Transverse colon (tissue), 4 donors: Measurements from ENCODE around the gene DNMT3B. TPM values are rescaled to one million over a fixed set of nuclear protein-coding genes. Genes with fewer than 3 reads are reported as not detected.
A peak's percentile ranks its signal among the peaks of the same experiment; 100 is the strongest.

Experiments
- DNase-seq: peaks from one replicate; pipeline ENCODE4 v3.0.0-alpha.2; 2019
- H3K27ac ChIP-seq, 4 donors: fragments of 200-600 bp; sonication (generic); 2 replicates each; pipeline ENCODE4 v1.5.1; 2016 to 2018; ENCODE audit warnings: inconsistent platforms in 4 of 4
- H3K27me3 ChIP-seq: fragments of 200-600 bp; sonication (generic); 2 replicates; pipeline ENCODE4 v1.5.1; 2017; ENCODE audit warnings: inconsistent platforms
- H3K36me3 ChIP-seq, 4 donors: fragments of 200-600 bp; sonication (generic); 2 replicates each; pipeline ENCODE4 v1.5.1; 2017 to 2019; ENCODE audit warnings: inconsistent platforms in 4 of 4
- H3K4me1 ChIP-seq, 4 donors: fragments of 200-600 bp; sonication (generic); 2 replicates each; pipeline ENCODE4 v1.5.1; 2017 to 2020; ENCODE audit warnings: inconsistent platforms in 4 of 4
- H3K4me3 ChIP-seq, 4 donors: fragments of 200-600 bp; sonication (generic); 1 replicate in 1 of 4; 2 replicates in 3 of 4; pipeline versions ENCODE4 v1.5.1 to v1.6.1; 2017 to 2019; ENCODE audit warnings: inconsistent platforms in 4 of 4
- H3K9me3 ChIP-seq, 2 donors: fragments of 200-600 bp; sonication (generic); 2 replicates each; pipeline ENCODE4 v1.5.1; 2017 to 2019; ENCODE audit warnings: inconsistent platforms in 2 of 2
- EP300 ChIP-seq: sonication (generic); formaldehyde crosslinking; IDR thresholded peaks from one replicate; pipeline ENCODE4 v1.6.1; 2017; ENCODE audit warnings: antibody characterized with exemption, low read depth
- POLR2A ChIP-seq: fragments of 450-650 bp; IDR thresholded peaks from one replicate; pipeline ENCODE4 v1.6.1; 2016; ENCODE audit warnings: antibody characterized with exemption, mild to moderate bottlenecking, moderate library complexity
- POLR2AphosphoS5 ChIP-seq, 3 donors: sonication (generic); formaldehyde crosslinking; IDR thresholded peaks; one replicate each; pipeline ENCODE4 v1.6.1; 2016; ENCODE audit warnings: antibody characterized with exemption in 3 of 3
- WGBS, 2 donors: methylation state at CpG; one replicate each; pipeline ENCODE4 v1.1.5; 2018; ENCODE audit warnings: low coverage in 1 of 2; 5-methylcytosine and 5-hydroxymethylcytosine counted together
- in situ Hi-C, 4 donors: fragments of 200-750 bp; cut with MboI; loops; one replicate each; pipeline versions ENCODE4 v1.15.0 to v1.15.1; 2017; ENCODE audit warnings: low sequenced_read_pairs in 3 of 4, low pct_ligation_motif_present in 1 of 4, low pct_unique_long_range_greater_than_20kb in 1 of 4
- intact Hi-C: fragments of 100-400 bp; cut with DNase I; formaldehyde crosslinking; loops from one replicate; pipeline ENCODE4 v1.15.1; 2023; ENCODE audit warnings: low total_unique reads
- total RNA-seq, 4 donors: library from RNA; depleted of rRNA; stranded (reverse); fragments of >200 nt; gene quantifications; one replicate each; pipeline ENCODE4 v1.1.0, GENCODE V29; 2016
- TF ChIP-seq, protein P1 (sequence below), 5 experiments: fragments of 200-600 bp in 3 of 5; fragments of 450-650 bp in 2 of 5; sonication (generic) in 3 of 5; IDR thresholded peaks; 1 replicate in 2 of 5; 2 replicates in 3 of 5; pipeline ENCODE4 v1.5.1; 2016 to 2017; ENCODE audit warnings: antibody characterized with exemption in 5 of 5, inconsistent platforms in 3 of 5, mild to moderate bottlenecking in 2 of 5, moderate library complexity in 1 of 5

Gene DNMT3B
- total RNA-seq, 4 donors from 2014 or later = 0.37 to 6.8 (median 0.67) TPM

DNA sequence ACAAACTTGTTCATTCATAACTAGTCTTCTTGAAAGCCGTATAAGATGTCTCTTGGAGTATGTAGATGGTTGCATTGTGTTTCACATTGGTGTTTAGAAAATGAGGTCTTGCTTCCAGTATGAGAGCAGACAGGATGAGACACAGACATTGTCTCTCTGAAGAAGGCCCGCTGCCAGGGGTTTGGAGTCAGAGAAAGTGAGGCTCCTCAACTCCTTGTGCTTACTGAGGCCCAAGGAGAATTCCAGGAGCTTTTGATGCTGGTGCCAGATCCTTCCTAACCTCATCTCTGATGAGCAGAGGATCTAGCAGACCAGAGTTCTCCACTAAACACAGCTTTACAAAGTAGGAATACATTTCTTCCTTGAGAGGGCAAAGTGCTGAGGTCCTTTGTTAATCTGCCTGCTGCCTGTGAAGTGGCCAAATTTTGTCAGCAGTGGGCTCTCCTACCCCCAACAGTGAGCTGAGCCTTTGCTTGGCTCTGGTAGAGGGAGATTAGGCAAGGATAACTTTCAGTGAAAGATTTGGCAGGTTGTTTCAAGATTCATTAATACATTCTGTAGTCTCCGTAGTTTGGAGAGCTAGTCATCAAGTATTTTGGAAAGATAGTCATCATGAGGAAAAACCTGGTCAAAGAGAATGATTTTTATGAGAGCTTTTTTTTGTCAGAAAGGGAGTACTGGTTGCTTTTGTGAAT, 67.3 kb downstream of the DNMT3B start:
- H3K27ac ChIP-seq = peak overlapping the region; percentile 42 to 73 (median 64)
- in situ Hi-C loops (no loop called here), intact Hi-C loops (no loop called here)
- H3K36me3 ChIP-seq = peaks cover 0 to 29% (median 12%) of the 10 kb centered on the region in 4 donors
- H3K27me3 ChIP-seq = no peaks in the 10 kb centered on the region
- H3K4me1 ChIP-seq = peaks cover 9 to 47% (median 13%) of the 10 kb centered on the region in 4 donors
- no peaks in the 10 kb centered on the region for H3K9me3 ChIP-seq
- H3K4me3 ChIP-seq = no peak overlapping the region
- TF ChIP-seq, protein P1, sequence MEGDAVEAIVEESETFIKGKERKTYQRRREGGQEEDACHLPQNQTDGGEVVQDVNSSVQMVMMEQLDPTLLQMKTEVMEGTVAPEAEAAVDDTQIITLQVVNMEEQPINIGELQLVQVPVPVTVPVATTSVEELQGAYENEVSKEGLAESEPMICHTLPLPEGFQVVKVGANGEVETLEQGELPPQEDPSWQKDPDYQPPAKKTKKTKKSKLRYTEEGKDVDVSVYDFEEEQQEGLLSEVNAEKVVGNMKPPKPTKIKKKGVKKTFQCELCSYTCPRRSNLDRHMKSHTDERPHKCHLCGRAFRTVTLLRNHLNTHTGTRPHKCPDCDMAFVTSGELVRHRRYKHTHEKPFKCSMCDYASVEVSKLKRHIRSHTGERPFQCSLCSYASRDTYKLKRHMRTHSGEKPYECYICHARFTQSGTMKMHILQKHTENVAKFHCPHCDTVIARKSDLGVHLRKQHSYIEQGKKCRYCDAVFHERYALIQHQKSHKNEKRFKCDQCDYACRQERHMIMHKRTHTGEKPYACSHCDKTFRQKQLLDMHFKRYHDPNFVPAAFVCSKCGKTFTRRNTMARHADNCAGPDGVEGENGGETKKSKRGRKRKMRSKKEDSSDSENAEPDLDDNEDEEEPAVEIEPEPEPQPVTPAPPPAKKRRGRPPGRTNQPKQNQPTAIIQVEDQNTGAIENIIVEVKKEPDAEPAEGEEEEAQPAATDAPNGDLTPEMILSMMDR (IDR thresholded peaks at IDR 0.05) = no peak
- TF ChIP-seq POLR2A (no peak), POLR2AphosphoS5 (IDR thresholded peaks at IDR 0.05) (no peak)
- WGBS, 2 donors = 69 to 80% methylated on average over 1 to 3 of the region's 3 CpGs
- no peak for DNase-seq

DNA sequence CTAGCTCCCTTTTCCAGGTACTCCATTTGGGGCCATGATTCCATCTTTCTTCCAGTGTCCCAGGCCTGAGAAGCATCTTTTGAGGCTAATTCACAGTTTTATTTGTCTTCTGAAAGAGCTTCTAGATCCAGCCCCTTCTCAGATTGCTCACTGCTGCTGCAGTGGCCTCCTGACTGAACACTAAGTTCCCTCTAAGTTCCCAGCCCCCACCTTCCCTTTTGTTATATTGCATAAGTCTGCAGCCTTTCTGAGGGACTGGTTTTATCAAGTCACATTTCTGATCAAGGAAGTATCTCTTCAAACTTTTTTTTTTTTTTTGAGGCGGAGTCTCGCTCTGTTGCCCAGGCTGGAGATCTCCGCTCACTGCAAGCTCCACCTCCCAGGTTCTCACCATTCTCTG, 68.3 kb downstream of the DNMT3B start:
- peak; percentile 22 for DNase-seq

DNA sequence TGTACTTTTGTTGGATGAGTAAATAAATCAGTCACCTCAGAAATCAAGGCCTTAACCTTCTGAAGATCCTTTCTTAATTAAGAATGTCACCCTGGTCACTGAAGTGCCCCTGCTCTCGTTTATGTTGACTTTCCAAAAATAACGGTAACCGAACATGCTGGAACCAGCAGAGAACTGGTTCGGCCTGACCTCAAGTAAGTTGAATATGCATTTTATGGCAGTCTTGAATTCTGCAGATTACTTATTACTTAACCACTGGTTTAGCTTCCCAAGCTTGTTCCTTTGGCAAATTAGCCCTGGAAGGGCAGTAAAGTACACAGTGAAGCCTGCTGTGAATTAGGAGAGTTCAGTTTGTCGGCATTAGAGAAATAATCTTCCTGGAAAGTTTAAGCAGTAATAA, 69.8 kb downstream of the DNMT3B start:
- DNase-seq = no peak
- Histone ChIP-seq H3K27ac (no peak overlapping the region), H3K27me3 (no peaks in the 10 kb centered on the region), H3K4me3 (no peak overlapping the region), H3K9me3 (no peaks in the 10 kb centered on the region), H3K4me1 (peaks cover 9 to 47% (median 13%) of the 10 kb centered on the region in 4 donors), H3K36me3 (peaks cover 0 to 37% (median 17%) of the 10 kb centered on the region in 4 donors)
- WGBS, 2 donors = 57 to 59% methylated on average over 4 to 5 of the region's 5 CpGs
- intact Hi-C loops (no loop called here), in situ Hi-C loops (no loop called here)
- TF ChIP-seq POLR2AphosphoS5 (IDR thresholded peaks at IDR 0.05) = no peak
- TF ChIP-seq, protein P1 (IDR thresholded peaks at IDR 0.05) = no peak
- no peak for TF ChIP-seq EP300
- TF ChIP-seq POLR2A = no peak

More for the DNA sequence above, 68.3 kb downstream of the DNMT3B start:
- no peak overlapping the region for H3K4me3 ChIP-seq
- H3K4me1 ChIP-seq = peaks cover 9 to 47% (median 13%) of the 10 kb centered on the region in 4 donors
- no peak for TF ChIP-seq EP300
- TF ChIP-seq POLR2AphosphoS5 (IDR thresholded peaks at IDR 0.05) = peak in 1 of 3 donors; percentile 17
- WGBS, 2 donors = 92 to 94% methylated on average over 3 of the region's 3 CpGs
- in situ Hi-C loops = no loop called here
- intact Hi-C loops = no loop called here
- H3K9me3 ChIP-seq = no peaks in the 10 kb centered on the region
- H3K27ac ChIP-seq = peak overlapping the region; percentile 42 to 73 (median 64)
- H3K36me3 ChIP-seq = peaks cover 0 to 34% (median 14%) of the 10 kb centered on the region in 4 donors
- no peaks in the 10 kb centered on the region for H3K27me3 ChIP-seq

DNA sequence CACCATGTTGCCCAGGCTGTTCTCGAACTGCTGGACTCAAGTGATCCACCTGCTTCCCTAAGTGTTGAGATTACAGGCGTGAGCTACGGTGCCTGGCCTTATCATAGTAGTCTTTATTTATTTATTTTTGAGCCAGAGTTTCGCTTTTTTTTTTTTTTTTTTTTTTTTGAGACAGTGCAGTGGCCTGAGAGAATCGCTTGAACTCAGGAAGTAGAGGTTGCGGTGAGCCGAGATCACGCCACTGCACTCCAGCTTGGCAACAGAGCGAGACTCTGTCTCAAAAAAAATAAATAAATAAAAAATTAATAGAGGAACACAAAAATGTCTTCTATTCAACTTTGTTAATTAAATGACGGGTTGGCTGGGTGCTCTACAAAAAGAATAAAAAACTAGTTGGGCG, 70.5 kb downstream of the DNMT3B start:
- no peak for TF ChIP-seq POLR2A
- Histone ChIP-seq H3K36me3 (peaks cover 0 to 37% (median 17%) of the 10 kb centered on the region in 4 donors), H3K4me1 (peaks cover 9 to 42% (median 13%) of the 10 kb centered on the region in 4 donors), H3K4me3 (no peak overlapping the region), H3K9me3 (no peaks in the 10 kb centered on the region), H3K27me3 (no peaks in the 10 kb centered on the region), H3K27ac (no peak overlapping the region)
- intact Hi-C loops (no loop called here), in situ Hi-C loops (no loop called here)
- DNase-seq = no peak
- WGBS, 2 donors = 83 to 84% methylated on average over 9 to 11 of the region's 11 CpGs

DNA sequence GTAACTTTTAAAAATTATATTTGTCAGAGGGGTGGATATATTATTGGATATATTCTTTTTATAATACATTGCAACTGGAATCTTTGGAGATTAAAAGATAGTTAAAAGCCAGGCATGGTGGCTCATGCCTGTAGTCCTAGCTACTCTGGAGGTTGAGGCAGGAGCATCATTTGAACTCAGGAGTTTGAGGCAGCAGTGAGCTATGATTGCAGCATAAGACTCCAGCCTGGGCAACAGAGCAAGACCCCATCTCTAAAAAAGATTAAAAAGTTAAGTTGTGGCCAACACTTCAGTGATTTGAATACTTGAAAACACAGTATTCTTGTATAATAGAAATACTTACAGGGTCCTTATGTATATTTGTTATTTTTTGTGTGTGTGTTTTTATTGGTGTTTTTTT, 72.8 kb downstream of the DNMT3B start:
- H3K27me3 ChIP-seq = no peaks in the 10 kb centered on the region
- peaks cover 0 to 55% (median 24%) of the 10 kb centered on the region in 4 donors for H3K36me3 ChIP-seq
- peaks cover 2 to 19% (median 3%) of the 10 kb centered on the region in 4 donors for H3K4me1 ChIP-seq
- no peak for DNase-seq
- no peak overlapping the region for H3K27ac ChIP-seq
- H3K4me3 ChIP-seq = no peak overlapping the region
- intact Hi-C loops (no loop called here), in situ Hi-C loops (no loop called here)
- no peaks in the 10 kb centered on the region for H3K9me3 ChIP-seq
- TF ChIP-seq, protein P1 (IDR thresholded peaks at IDR 0.05) = no peak
- TF ChIP-seq POLR2AphosphoS5 (IDR thresholded peaks at IDR 0.05) (no peak), POLR2A (no peak), EP300 (no peak)
